K562 (cell line): ENCODE results near the gene CLASP1. TPM values are rescaled to one million over a fixed set of nuclear protein-coding genes. Genes with fewer than 3 reads are reported as not detected.

Experiments
- ATAC-seq: fragments of 200-7000 bp; cut with Tn5 transposase; 3 replicates; pipeline ENCODE4 v1.9.1; 2020; ENCODE audit warnings: moderate library complexity
- BruUV-seq: library from RNA; stranded (reverse); fragments of 400-500 nt; replicated peaks from 2 replicates; lab custom pipeline; 2021; lab: Mats Ljungman, UMichigan
- CTCF ChIA-PET: fragments of 300-600 bp; formaldehyde crosslinking; extraction: SDS; loops from one replicate; lab custom pipeline; 2021; ENCODE audit warnings: low intra/inter-chr PET ratio; lab: Yijun Ruan, JAX
- POLR2A ChIA-PET: fragments of 300-600, 350-650 bp; sonication (Branson Sonifier 250); formaldehyde crosslinking; extraction: SDS; loops from one replicate; lab custom pipeline; 2021; ENCODE audit warnings: antibody characterized with exemption, inconsistent platforms; lab: Yijun Ruan, JAX
- DNase-seq, 4 experiments: peaks; one replicate each; pipeline versions ENCODE4 v3.0.0 to v3.0.0-alpha.2; 2011 to 2018; ENCODE audit warnings: low spot score in 3 of 4, mixed read lengths in 3 of 4; ENCODE audit errors: extremely low read depth in 1 of 4
- FAIRE-seq: peaks from 2 replicates; lab custom pipeline; 2011; peaks lifted over from hg19 to GRCh38; lab: Jason Lieb, UNC
- H2AFZ ChIP-seq: 2 replicates; pipeline ENCODE4 v1.6.0; 2011; ENCODE audit warnings: low read depth, low read length, control low read depth, inconsistent platforms
- H3K27ac ChIP-seq: fragments of 200-600 bp; 3 replicates; pipeline ENCODE4 v1.8.0; 2011; ENCODE audit warnings: low read depth, mild to moderate bottlenecking, control low read depth, inconsistent platforms, low read length, moderate library complexity, mixed read lengths; ENCODE audit errors: extremely low read depth
- H3K27me3 ChIP-seq, 2 experiments: fragments of 300-600 bp in 1 of 2; 2 replicates in 1 of 2; 3 replicates in 1 of 2; pipeline versions ENCODE4 v1.6.0 to v1.8.0; 2011; ENCODE audit warnings: inconsistent platforms in 2 of 2, low read length in 2 of 2, mild to moderate bottlenecking in 1 of 2, mixed read lengths in 1 of 2, moderate library complexity in 1 of 2; ENCODE audit not compliant: control insufficient read depth in 2 of 2, insufficient read depth in 2 of 2
- H3K36me3 ChIP-seq: fragments of 300-600 bp; 3 replicates; pipeline ENCODE4 v1.8.0; 2011; ENCODE audit warnings: mild to moderate bottlenecking, low read length, inconsistent platforms; ENCODE audit not compliant: control insufficient read depth, insufficient read depth
- H3K4me1 ChIP-seq, 2 experiments: fragments of 200-600 bp in 1 of 2; replicated peaks in 1 of 2; 2 replicates in 1 of 2; 3 replicates in 1 of 2; pipeline versions ENCODE4 v1.5.1 to v1.8.0; 2011; ENCODE audit warnings: inconsistent platforms in 2 of 2, low read length in 2 of 2, mild to moderate bottlenecking in 1 of 2, mixed read lengths in 1 of 2, moderate library complexity in 1 of 2; ENCODE audit not compliant: control insufficient read depth in 2 of 2, insufficient read depth in 2 of 2
- H3K4me2 ChIP-seq: 2 replicates; pipeline ENCODE4 v1.6.1; 2011; ENCODE audit warnings: low read length, control low read depth, inconsistent platforms, mixed read lengths; ENCODE audit not compliant: insufficient read depth
- H3K4me3 ChIP-seq: fragments of 200-600 bp; sonication (generic), shearing (Covaris generic); 2 replicates; pipeline ENCODE4 v1.5.1; 2016; ENCODE audit warnings: control low read depth, inconsistent platforms
- H3K79me2 ChIP-seq: fragments of 200-600 bp; 3 replicates; pipeline ENCODE4 v1.8.0; 2011; ENCODE audit warnings: low read length, inconsistent platforms; ENCODE audit not compliant: control insufficient read depth, insufficient read depth
- H3K9ac ChIP-seq, 2 experiments: 2 replicates each; pipeline versions ENCODE4 v1.6.0 to v1.6.1; 2011; ENCODE audit warnings: low read depth in 2 of 2, low read length in 2 of 2, control low read depth in 1 of 2, inconsistent platforms in 1 of 2, mild to moderate bottlenecking in 1 of 2, mixed read lengths in 1 of 2; ENCODE audit not compliant: insufficient read depth in 1 of 2
- H3K9me1 ChIP-seq: one replicate; pipeline ENCODE4 v1.6.0; 2011; ENCODE audit warnings: inconsistent platforms, mild to moderate bottlenecking, low read length, moderate library complexity; ENCODE audit not compliant: control insufficient read depth, insufficient read depth
- H3K9me3 ChIP-seq: replicated peaks from 2 replicates; pipeline ENCODE4 v1.5.1; 2011; ENCODE audit warnings: low read depth, low read length, inconsistent platforms; ENCODE audit not compliant: control insufficient read depth, insufficient read depth
- H4K20me1 ChIP-seq: replicated peaks from 2 replicates; pipeline ENCODE4 v1.6.1; 2011; ENCODE audit warnings: low read length, inconsistent platforms, mixed read lengths; ENCODE audit not compliant: control insufficient read depth, insufficient read depth
- CC2D1A ChIP-seq: fragments of 450-650 bp; IDR thresholded peaks from 2 replicates; pipeline ENCODE4 v1.6.1; 2017; ENCODE audit warnings: mild to moderate bottlenecking
- CEBPB ChIP-seq: fragments of 450-650 bp; IDR thresholded peaks from 2 replicates; pipeline ENCODE4 v1.6.1; 2016; ENCODE audit warnings: missing genetic modification characterization, missing compliant biosample characterization
- DEAF1 ChIP-seq: fragments of 450-650 bp; formaldehyde crosslinking; IDR thresholded peaks from 2 replicates; pipeline ENCODE4 v1.4.0; 2020; ENCODE audit warnings: mild to moderate bottlenecking, moderate library complexity
- HEY1 ChIP-seq: fragments of 250-450 bp; sonication (Bioruptor Pico); IDR thresholded peaks from 2 replicates; pipeline ENCODE4 v1.5.0; 2020; ENCODE audit warnings: mild to moderate bottlenecking, moderate library complexity, borderline replicate concordance
- OTX1 ChIP-seq: fragments of 450-650 bp; formaldehyde crosslinking; IDR thresholded peaks from 2 replicates; pipeline ENCODE4 v1.4.0; 2022; ENCODE audit warnings: mild to moderate bottlenecking
- SNRNP70 ChIP-seq: fragments of 200-400 bp; formaldehyde crosslinking; optimal IDR thresholded peaks from 2 replicates; pipeline ENCODE3; 2017; ENCODE audit warnings: low read depth, low read length
- ZNF699 ChIP-seq: fragments of 250-450 bp; sonication (Bioruptor Pico); IDR thresholded peaks from 2 replicates; pipeline ENCODE4 v1.8.0; 2021; ENCODE audit warnings: mild to moderate bottlenecking, moderate library complexity; ENCODE audit not compliant: insufficient replicate concordance
- ZNF830 ChIP-seq: fragments of 250-450 bp; sonication (Bioruptor Pico); IDR thresholded peaks from 2 replicates; pipeline ENCODE4 v1.5.0; 2021; ENCODE audit warnings: mild to moderate bottlenecking
- WGBS: fragments of 100-300 bp; shearing (Covaris generic); methylation state at CpG from one replicate; pipeline ENCODE4 v1.1.6; 2016; ENCODE audit warnings: low coverage, mixed read lengths; ENCODE audit not compliant: insufficient coverage; ENCODE audit errors: missing lambda C conversion rate; 5-methylcytosine and 5-hydroxymethylcytosine counted together
- in situ Hi-C: fragments of 300-500 bp; cut with MboI; formaldehyde crosslinking; loops from 4 replicates; pipeline ENCODE4 v1.15.0; 2018; ENCODE audit warnings: inconsistent platforms, mixed read lengths
- intact Hi-C: fragments of 100-400 bp; cut with micrococcal nuclease; formaldehyde crosslinking; loops from 2 replicates; pipeline ENCODE4 v1.14.2; 2022
- polyA plus RNA-seq, 8 experiments: library from polyadenylated mRNA; depleted of rRNA in 4 of 8; stranded (reverse) in 5 of 8; unstranded in 3 of 8; fragments of >200 nt; fragmentation: Nextera tagmentation in 2 of 8; fragmentation: Illumina TruSeq in 1 of 8; extraction: Ambion mirVana in 2 of 8; extraction: Trizol in 1 of 8; gene quantifications; 2 replicates each; pipeline versions ENCODE4 v1.2.1 to v1.2.3, GENCODE V29; 2011 to 2014; ENCODE audit warnings: inconsistent platforms in 1 of 8, missing spikeins in 1 of 8
- total RNA-seq, 7 experiments: library from RNA; depleted of rRNA in 6 of 7; stranded (reverse); fragments of >200 nt in 6 of 7; fragmentation: Illumina TruSeq in 2 of 7; extraction: Trizol in 2 of 7; gene quantifications; 2 replicates each; pipeline versions ENCODE4 v1.2.1 to v1.2.3, GENCODE V29; 2011 to 2021; ENCODE audit warnings: low replicate concordance in 1 of 7
- TF ChIP-seq, protein P1 (sequence below): fragments of 450-650 bp; IDR thresholded peaks from 2 replicates; pipeline ENCODE4 v1.6.1; 2017; ENCODE audit warnings: antibody characterized with exemption, mild to moderate bottlenecking
- TF ChIP-seq, protein P2 (sequence below): fragments of 250-450 bp; sonication (Bioruptor Pico); IDR thresholded peaks from 2 replicates; pipeline ENCODE4 v1.5.1; 2021; ENCODE audit warnings: mild to moderate bottlenecking
- TF ChIP-seq, protein P3 (sequence below): fragments of 200-800 bp; sonication (Bioruptor generic); IDR thresholded peaks from 2 replicates; pipeline ENCODE4 v1.6.1; 2017; ENCODE audit warnings: missing genetic modification characterization, missing compliant biosample characterization

CLASP1 gene
- total and polyA plus RNA-seq, 9 of the 15 experiments (the other 6 are each of a cell fraction or from before 2014, with no cell fraction given), result 1.7 to 40.3 (median 20.7) TPM

DNA sequence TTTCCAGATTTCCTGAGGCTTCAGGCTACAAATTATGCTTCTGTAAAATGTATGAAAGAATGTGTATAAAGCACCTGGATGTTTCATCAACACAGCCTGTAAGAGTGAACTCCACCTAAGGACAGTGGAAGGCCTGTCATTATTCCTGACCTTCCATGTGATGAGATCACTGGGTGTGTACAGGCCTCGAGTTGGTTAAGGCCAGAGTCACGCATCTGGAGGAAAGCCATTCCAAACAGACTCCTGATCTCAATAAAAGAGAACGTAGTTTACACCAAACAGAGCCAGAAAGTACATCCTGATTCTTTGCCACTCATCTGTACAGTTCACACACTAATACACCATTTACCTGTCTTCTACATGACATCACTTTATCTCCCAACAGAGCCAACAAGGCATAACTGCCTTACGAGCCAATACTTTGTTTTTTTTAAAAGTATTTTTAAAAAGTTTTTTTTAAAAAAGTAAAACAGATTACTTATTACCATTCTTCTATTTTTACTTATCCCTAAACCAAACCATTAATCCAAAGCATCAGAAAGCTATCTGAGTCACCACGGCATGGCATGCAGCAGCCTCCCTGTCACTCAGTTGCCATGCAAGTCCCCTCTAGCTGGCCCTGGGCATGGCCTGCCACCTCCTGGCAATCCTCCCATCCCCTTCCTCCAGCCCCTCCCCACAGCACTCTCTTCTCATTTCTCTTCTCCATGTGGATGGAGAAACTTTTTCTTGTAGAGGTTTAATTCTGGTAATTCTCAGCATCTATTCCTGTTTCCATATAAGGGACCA is 285.4 kb downstream of the CLASP1 start:
- H3K4me3 ChIP-seq, result no peak overlapping the region
- no peaks in the 10 kb centered on the region for H3K9me3 ChIP-seq
- CTCF ChIA-PET, result no interaction called here
- FAIRE-seq (no peak), ATAC-seq (no peak), DNase-seq (no peak)
- WGBS, result 85% methylated on average over 5 of the region's 5 CpGs
- POLR2A ChIA-PET, result interaction anchor here (0.7 kb wide), 1 partner anchor 1968 kb away, joined by 3 read pairs; no protein-coding TSS in a partner anchor
- intact Hi-C loops (no loop called here), in situ Hi-C loops (no loop called here)
- H3K79me2 ChIP-seq, result no peaks in the 10 kb centered on the region
- H3K4me2 ChIP-seq, result no peak overlapping the region
- H3K9me1 ChIP-seq, result peaks cover 5% of the 10 kb centered on the region
- no peak overlapping the region for H3K9ac ChIP-seq
- no TSS peak for BruUV-seq
- no peak overlapping the region for H2AFZ ChIP-seq
- no peaks in the 10 kb centered on the region; the same call in 1 of the 2 replicates for H4K20me1 ChIP-seq
- H3K4me1 ChIP-seq, result no peaks in the 10 kb centered on the region
- no peak overlapping the region for H3K27ac ChIP-seq
- peaks cover 75% of the 10 kb centered on the region for H3K36me3 ChIP-seq
- no peaks in the 10 kb centered on the region for H3K27me3 ChIP-seq
- TF ChIP-seq, protein P1, sequence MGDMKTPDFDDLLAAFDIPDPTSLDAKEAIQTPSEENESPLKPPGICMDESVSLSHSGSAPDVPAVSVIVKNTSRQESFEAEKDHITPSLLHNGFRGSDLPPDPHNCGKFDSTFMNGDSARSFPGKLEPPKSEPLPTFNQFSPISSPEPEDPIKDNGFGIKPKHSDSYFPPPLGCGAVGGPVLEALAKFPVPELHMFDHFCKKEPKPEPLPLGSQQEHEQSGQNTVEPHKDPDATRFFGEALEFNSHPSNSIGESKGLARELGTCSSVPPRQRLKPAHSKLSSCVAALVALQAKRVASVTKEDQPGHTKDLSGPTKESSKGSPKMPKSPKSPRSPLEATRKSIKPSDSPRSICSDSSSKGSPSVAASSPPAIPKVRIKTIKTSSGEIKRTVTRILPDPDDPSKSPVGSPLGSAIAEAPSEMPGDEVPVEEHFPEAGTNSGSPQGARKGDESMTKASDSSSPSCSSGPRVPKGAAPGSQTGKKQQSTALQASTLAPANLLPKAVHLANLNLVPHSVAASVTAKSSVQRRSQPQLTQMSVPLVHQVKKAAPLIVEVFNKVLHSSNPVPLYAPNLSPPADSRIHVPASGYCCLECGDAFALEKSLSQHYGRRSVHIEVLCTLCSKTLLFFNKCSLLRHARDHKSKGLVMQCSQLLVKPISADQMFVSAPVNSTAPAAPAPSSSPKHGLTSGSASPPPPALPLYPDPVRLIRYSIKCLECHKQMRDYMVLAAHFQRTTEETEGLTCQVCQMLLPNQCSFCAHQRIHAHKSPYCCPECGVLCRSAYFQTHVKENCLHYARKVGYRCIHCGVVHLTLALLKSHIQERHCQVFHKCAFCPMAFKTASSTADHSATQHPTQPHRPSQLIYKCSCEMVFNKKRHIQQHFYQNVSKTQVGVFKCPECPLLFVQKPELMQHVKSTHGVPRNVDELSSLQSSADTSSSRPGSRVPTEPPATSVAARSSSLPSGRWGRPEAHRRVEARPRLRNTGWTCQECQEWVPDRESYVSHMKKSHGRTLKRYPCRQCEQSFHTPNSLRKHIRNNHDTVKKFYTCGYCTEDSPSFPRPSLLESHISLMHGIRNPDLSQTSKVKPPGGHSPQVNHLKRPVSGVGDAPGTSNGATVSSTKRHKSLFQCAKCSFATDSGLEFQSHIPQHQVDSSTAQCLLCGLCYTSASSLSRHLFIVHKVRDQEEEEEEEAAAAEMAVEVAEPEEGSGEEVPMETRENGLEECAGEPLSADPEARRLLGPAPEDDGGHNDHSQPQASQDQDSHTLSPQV, result no peak
- TF ChIP-seq, protein P2, sequence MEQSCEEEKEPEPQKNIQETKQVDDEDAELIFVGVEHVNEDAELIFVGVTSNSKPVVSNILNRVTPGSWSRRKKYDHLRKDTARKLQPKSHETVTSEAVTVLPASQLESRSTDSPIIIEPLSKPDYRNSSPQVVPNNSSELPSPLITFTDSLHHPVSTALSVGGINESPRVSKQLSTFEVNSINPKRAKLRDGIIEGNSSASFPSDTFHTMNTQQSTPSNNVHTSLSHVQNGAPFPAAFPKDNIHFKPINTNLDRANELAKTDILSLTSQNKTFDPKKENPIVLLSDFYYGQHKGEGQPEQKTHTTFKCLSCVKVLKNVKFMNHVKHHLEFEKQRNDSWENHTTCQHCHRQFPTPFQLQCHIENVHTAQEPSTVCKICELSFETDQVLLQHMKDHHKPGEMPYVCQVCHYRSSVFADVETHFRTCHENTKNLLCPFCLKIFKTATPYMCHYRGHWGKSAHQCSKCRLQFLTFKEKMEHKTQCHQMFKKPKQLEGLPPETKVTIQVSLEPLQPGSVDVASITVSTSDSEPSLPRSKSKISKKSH (CRISPR knock-in tag), result no peak
- TF ChIP-seq CEBPB (no peak), ZNF699 (CRISPR knock-in tag) (no peak), HEY1 (no peak), CC2D1A (no peak), ZNF830 (CRISPR knock-in tag) (no peak), DEAF1 (no peak), OTX1 (CRISPR knock-in tag) (no peak), SNRNP70 (no peak)
- TF ChIP-seq, protein P3, sequence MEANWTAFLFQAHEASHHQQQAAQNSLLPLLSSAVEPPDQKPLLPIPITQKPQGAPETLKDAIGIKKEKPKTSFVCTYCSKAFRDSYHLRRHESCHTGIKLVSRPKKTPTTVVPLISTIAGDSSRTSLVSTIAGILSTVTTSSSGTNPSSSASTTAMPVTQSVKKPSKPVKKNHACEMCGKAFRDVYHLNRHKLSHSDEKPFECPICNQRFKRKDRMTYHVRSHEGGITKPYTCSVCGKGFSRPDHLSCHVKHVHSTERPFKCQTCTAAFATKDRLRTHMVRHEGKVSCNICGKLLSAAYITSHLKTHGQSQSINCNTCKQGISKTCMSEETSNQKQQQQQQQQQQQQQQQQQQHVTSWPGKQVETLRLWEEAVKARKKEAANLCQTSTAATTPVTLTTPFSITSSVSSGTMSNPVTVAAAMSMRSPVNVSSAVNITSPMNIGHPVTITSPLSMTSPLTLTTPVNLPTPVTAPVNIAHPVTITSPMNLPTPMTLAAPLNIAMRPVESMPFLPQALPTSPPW (CRISPR knock-in tag), result no peak
